Left cardiac atrium (tissue), 4 donors: ENCODE results near the gene DNAH8. TPM values are rescaled to one million over a fixed set of nuclear protein-coding genes. Genes with fewer than 3 reads are reported as not detected.

Experiments
- ATAC-seq, 2 donors: fragments of 200-7000 bp; cut with Tn5 transposase; one replicate each; pipeline ENCODE4 v1.9.1; 2020; ENCODE audit warnings: mild to moderate bottlenecking in 2 of 2, moderate library complexity in 2 of 2
- DNase-seq: peaks from one replicate; pipeline ENCODE4 v3.0.0-alpha.2; 2020
- intact Hi-C, 2 donors: fragments of 100-400 bp; cut with DNase I; formaldehyde crosslinking; loops; one replicate each; pipeline versions ENCODE4 v1.14.1 to v1.15.1; 2022 to 2023
- total RNA-seq, 2 donors: library from RNA; stranded (reverse); fragmentation: NEBNext Ultra II Directional; extraction: Animal tissue kit (Norgen Biotek cat#: 25700); gene quantifications; one replicate each; pipeline ENCODE4 v1.2.1, GENCODE V29; 2021
- donor health status: DM: no; HTN: yes; CAD: no.
- donor health status: DM: no; HTN: yes; CAD: no; lungs with severe emphysema.
- donor health status: DM: yes; HTN: yes; CAD: no.
- donor health status: Dilated cardiomyopathy.

The DNAH8 gene
- total RNA-seq, 2 donors from 2014 or later: not detected

GRCh38 chr6:38813041-38813823, 98.1 kb downstream of the DNAH8 start:
- intact Hi-C loops: no loop called here
- no peak for ATAC-seq

DNA sequence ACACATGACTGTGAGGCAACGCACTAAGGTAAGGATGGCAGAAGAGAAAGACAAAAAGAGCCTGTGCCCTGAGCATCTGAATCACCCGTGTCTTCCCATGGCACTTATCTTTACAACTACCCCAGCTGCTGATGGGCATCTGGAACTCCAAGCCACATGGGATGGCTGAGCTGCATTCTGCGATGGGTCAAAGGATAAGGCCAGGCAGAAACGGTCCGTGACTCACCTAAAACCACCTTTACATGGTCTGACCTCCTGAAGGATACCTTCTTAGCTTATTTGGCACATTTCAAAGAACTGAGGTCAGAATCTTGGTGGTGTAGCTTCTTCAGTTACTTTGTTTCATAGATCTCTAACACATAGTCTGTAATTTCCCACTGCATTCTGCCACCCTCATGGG, 99.7 kb downstream of the DNAH8 start:
- DNase-seq (no peak), ATAC-seq (no peak)
- intact Hi-C loops: no loop called here

More at GRCh38 chr6:38813041-38813823, 98.1 kb downstream of the DNAH8 start:
- no peak for DNase-seq

GRCh38 chr6:38815250-38815649, 100.1 kb downstream of the DNAH8 start:
- no peak for ATAC-seq
- intact Hi-C loops: no loop called here
- DNase-seq: no peak

GRCh38 chr6:38818691-38819090, 103.6 kb downstream of the DNAH8 start:
- DNase-seq (no peak), ATAC-seq (no peak)
- intact Hi-C loops: no loop called here

DNA sequence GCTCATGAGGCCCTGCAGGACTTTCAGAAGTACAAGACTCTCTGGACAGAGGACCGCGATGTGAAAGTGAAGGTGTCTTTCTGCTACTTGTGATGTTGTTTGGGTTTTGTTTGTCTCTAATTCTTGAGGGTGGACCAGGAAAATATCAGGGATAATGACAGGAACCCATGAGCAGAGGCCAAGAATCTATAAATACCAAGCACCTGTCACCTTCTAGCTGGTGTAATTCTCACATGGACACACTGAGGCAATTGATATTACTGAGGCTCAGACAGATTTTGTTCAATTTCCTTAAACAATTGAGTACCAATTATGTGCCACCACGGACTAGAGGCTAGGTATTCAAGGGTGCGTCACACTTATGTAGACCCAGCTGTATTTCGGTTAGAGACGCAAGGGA, 107.9 kb downstream of the DNAH8 start:
- intact Hi-C loops: no loop called here
- DNase-seq (no peak), ATAC-seq (no peak)

GRCh38 chr6:38824243-38824894, 109.3 kb downstream of the DNAH8 start:
- DNase-seq: no peak
- intact Hi-C loops: no loop called here
- ATAC-seq: no peak

DNA sequence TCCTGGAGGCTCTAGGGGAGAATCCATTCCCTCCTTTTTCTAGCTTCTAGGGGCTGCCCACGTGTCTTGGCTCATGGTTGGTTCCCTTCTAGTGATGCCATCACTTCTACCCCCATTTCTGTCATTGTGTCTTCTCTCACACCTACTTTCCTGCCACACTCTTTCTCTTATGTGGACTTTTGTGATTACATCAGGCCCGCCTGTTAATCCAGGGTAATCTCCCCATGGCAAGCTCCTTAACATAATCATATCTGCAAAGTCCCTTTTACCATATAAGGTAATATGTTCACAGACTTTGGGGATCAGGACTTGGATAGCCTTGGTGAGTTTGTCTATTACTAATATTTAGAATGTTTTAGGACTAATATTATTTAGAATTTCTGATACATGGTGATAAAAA, 111.9 kb downstream of the DNAH8 start:
- DNase-seq: no peak
- no peak for ATAC-seq
- intact Hi-C loops: no loop called here

DNA sequence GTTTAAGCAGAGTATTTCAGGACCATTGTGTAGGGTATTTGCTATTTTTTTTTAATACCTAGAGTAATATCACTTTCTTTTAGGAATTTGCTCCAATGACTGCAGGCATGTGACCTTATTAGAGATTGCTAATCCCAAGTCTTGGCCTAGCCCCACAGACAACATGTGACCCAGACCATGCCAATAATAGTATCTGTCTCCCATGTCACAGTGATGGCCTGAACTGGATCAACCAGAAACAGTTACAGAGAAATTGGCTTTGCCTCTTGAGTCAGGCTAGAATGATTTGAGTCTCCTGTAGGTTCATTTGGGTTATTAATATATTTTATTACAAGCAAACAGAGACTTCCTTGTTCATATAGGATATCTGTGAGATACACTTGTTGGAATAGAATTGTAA, 116.8 kb downstream of the DNAH8 start:
- DNase-seq: no peak

DNA sequence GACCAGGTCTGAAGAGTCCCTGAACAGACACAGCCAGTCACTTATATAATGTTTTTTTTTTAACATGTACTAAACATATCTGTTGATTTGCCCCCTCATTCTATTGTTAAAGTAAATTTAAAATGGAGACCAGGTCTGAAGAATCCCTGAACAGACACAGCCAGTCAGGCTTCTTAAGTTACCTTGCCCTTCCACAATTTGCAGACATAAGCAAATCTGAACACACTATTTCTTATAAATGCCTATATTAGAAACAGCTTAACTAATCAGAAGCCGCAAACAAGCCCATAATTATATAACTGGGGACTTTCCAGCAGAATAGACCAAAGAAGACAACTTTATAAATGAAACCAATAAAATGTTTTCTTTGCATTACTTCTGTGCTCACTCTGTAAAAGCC, 118.2 kb downstream of the DNAH8 start:
- intact Hi-C loops: no loop called here
- DNase-seq (no peak), ATAC-seq (no peak)

More for the DNA sequence above, 116.8 kb downstream of the DNAH8 start:
- ATAC-seq: no peak
- intact Hi-C loops: no loop called here

GRCh38 chr6:38836585-38836984, 121.5 kb downstream of the DNAH8 start:
- ATAC-seq: no peak
- intact Hi-C loops: no loop called here
- DNase-seq: no peak

- intact Hi-C loops: no loop called here
Observed at GRCh38 chr6:38837101-38837500, 122.0 kb downstream of the DNAH8 start.

GRCh38 chr6:38843798-38844197, 128.7 kb downstream of the DNAH8 start:
- intact Hi-C loops: no loop called here
- no peak for DNase-seq
- ATAC-seq: no peak

More at GRCh38 chr6:38837101-38837500, 122.0 kb downstream of the DNAH8 start:
- DNase-seq: no peak
- no peak for ATAC-seq

GRCh38 chr6:38845931-38846330, 130.8 kb downstream of the DNAH8 start:
- ATAC-seq (no peak), DNase-seq (no peak)
- intact Hi-C loops: no loop called here

GRCh38 chr6:38846361-38846760, 131.2 kb downstream of the DNAH8 start:
- DNase-seq (no peak), ATAC-seq (no peak)
- intact Hi-C loops: no loop called here

DNA sequence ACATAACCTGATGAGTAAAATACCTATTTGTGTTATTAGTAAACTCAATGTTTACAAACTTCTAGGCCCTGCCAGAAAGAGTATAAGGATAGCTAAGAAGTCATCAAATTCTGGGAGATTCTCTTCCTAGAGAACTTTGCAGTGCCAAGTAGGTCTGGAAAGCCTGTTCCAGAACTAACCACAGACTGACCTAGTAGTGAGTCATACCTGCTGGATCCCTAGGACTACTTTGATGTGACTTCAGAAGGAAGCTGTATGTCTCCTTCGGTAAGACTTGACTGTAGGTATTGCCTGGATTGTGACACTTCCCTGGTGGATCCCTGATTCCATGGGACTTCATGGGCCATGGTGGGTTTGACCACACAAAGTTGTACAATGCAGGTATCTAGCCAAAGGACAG, 131.7 kb downstream of the DNAH8 start:
- intact Hi-C loops: no loop called here
- ATAC-seq (no peak), DNase-seq (no peak)

DNA sequence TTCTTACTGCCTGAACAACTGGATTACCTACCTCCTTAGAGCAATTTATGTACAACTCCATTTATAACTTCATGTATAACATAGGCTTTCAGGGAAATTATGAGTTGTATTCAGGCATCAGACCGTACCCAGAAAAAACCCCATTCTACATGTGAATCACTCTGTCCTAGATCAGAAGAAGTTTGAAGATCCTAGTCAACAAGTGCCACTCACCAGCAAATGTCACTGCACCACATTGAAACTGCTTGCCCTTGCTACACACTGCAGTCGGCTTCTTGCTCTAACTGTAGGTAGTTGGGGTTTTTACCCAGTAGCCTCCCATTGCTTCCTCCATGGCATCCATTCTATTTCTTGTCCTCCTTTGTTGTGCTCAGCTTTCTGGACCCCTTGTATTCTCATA, 132.4 kb downstream of the DNAH8 start:
- ATAC-seq: no peak
- no peak for DNase-seq
- intact Hi-C loops: no loop called here

DNA sequence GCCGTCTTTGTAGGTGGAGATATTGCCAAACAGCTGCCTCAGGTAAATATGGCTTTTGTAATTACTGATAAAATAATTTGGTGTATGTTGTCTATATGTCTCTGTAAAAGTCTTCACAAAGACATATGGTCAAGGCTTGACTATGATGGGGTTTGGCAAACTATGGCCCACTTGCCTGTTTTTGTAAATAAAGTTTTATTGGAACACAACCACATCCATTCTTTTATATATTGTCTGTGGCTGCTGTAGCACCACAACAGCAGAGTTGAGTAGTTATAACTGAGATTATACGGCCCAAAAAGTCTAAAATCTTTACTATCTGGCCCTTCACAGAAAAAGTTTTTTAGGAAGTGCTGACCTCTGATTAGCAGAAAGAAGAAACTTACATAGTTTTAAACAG, 133.6 kb downstream of the DNAH8 start:
- ATAC-seq: no peak
- intact Hi-C loops: no loop called here

DNA sequence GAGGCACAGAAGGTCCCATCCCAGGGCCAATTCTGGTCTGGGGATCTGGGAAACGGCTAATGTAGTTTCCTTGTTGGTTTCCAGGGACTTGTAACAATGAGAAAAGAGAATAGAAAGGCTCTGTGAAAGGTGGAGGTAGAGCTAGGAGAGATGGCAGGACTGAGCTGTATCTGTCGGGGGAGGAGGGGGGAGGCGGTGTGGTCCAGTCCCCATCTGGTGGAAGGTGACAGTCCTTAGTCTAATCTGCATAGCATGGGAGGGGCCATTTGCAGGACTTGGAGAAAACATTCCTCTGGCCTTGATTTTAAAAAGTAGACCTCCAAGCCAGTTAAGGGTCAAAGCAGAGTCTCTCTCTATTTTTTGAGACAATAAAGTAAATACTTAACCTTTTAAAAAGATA, 137.1 kb downstream of the DNAH8 start:
- ATAC-seq (no peak), DNase-seq (no peak)
- intact Hi-C loops: no loop called here

More for the DNA sequence above, 133.6 kb downstream of the DNAH8 start:
- DNase-seq: no peak

DNA sequence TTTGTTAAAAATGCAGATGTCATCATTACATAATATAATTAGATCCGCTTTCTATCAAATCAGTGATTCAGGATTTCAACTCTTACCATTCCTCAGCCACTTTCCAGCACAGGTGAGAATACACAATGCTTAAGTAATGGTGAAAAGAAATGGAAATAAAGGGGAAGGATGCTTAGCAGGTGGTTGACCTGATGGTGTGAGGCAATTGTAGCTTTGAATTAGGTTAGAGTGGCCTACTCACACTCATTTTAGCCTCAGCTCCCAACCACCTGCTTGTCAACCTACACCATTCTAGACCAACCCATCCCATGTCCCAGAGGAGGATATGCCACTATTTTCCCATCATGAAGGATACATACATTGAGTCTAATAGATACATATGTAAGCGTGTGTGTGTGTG, 138.1 kb downstream of the DNAH8 start:
- DNase-seq: no peak
- intact Hi-C loops: no loop called here
- no peak for ATAC-seq

GRCh38 chr6:38856492-38856891, 141.4 kb downstream of the DNAH8 start:
- ATAC-seq (no peak), DNase-seq (no peak)
- intact Hi-C loops: no loop called here

DNA sequence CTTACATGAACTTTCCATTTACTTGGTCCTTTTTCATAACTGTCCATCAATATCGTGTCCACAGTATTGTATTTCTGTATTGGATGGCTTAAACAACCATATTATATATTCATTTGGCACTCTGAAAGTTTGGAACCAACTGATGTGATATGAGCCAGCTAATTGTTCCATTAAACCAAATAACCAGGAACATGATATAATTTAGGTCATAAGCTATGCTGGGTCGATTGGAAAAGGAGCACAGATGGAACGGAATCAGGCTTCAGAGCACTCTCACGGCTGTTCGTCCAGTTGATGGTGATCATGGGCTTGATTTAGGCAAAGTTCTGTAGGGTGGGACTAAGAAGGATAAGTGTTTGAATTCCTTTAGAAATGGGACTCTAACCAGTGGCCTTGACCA, 142.7 kb downstream of the DNAH8 start:
- ATAC-seq: no peak
- no peak for DNase-seq
- intact Hi-C loops: no loop called here
